Endothelial cell of umbilical vein (primary cell): Measurements from ENCODE around the gene CNTFR. TPM values are rescaled to one million over a fixed set of nuclear protein-coding genes. Genes with fewer than 3 reads are reported as not detected.

Experiments used
- BruUV-seq: library from RNA; stranded (reverse); fragments of 400-500 nt; replicated peaks from 2 replicates; lab custom pipeline; 2021; lab: Mats Ljungman, UMichigan
- CTCF ChIA-PET: fragments of 300-600, 350-600 bp; sonication (Branson Sonifier 250); formaldehyde crosslinking; loops from one replicate; lab custom pipeline; 2021; ENCODE audit warnings: antibody characterized with exemption, inconsistent platforms; lab: Charles Lee
- POLR2A ChIA-PET: fragments of 300-600, 350-600 bp; sonication (Branson Sonifier 250); formaldehyde crosslinking; loops from one replicate; lab custom pipeline; 2021; ENCODE audit warnings: antibody characterized with exemption, inconsistent platforms; lab: Charles Lee
- DNase-seq: peaks from one replicate; pipeline ENCODE4 v3.0.0-alpha.2; 2011; ENCODE audit warnings: low read depth, low spot score
- FAIRE-seq: peaks from 2 replicates; lab custom pipeline; 2011; peaks lifted over from hg19 to GRCh38; lab: Jason Lieb, UNC
- H2AFZ ChIP-seq: 2 replicates; pipeline ENCODE4 v1.6.0; 2012; ENCODE audit warnings: low read depth, low read length, control low read depth, inconsistent platforms
- H3K27ac ChIP-seq: 2 replicates; pipeline ENCODE4 v1.5.1; 2011; ENCODE audit warnings: low read depth, mild to moderate bottlenecking, control low read depth, low read length, moderate library complexity; ENCODE audit not compliant: insufficient read depth
- H3K27me3 ChIP-seq, 2 experiments: 2 replicates each; pipeline versions ENCODE4 v1.6.0 to v1.6.1; 2011; ENCODE audit warnings: low read length in 2 of 2, mixed read lengths in 1 of 2; ENCODE audit not compliant: control insufficient read depth in 2 of 2, insufficient read depth in 2 of 2
- H3K36me3 ChIP-seq, 2 experiments: 2 replicates in 1 of 2; 3 replicates in 1 of 2; pipeline ENCODE4 v1.5.1; 2011; ENCODE audit warnings: low read length in 2 of 2, mild to moderate bottlenecking in 1 of 2, moderate library complexity in 1 of 2; ENCODE audit not compliant: control insufficient read depth in 2 of 2, insufficient read depth in 2 of 2; ENCODE audit errors: extremely low read depth in 1 of 2
- H3K4me1 ChIP-seq: 3 replicates; pipeline ENCODE4 v1.5.1; 2011; ENCODE audit warnings: mild to moderate bottlenecking, low read length; ENCODE audit not compliant: control insufficient read depth, insufficient read depth; ENCODE audit errors: extremely low read depth
- H3K4me2 ChIP-seq: 2 replicates; pipeline ENCODE4 v1.6.1; 2011; ENCODE audit warnings: low read length, control low read depth, mixed read lengths; ENCODE audit not compliant: insufficient read depth
- H3K4me3 ChIP-seq, 3 experiments: fragments of 200-600 bp in 1 of 3; sonication (generic), shearing (Covaris generic) in 1 of 3; replicated peaks in 1 of 3; 2 replicates each; pipeline ENCODE4 v1.5.1; 2011 to 2016; ENCODE audit warnings: control low read depth in 3 of 3, low read length in 3 of 3, mild to moderate bottlenecking in 2 of 3, inconsistent platforms in 1 of 3, low read depth in 1 of 3, moderate library complexity in 1 of 3; ENCODE audit not compliant: insufficient read depth in 1 of 3
- H3K79me2 ChIP-seq: 2 replicates; pipeline ENCODE4 v1.6.0; 2012; ENCODE audit warnings: low read length, inconsistent platforms; ENCODE audit not compliant: control insufficient read depth, insufficient read depth
- H3K9ac ChIP-seq: replicated peaks from 2 replicates; pipeline ENCODE3; 2011; ENCODE audit warnings: low read length, control low read depth; ENCODE audit not compliant: insufficient read depth; ENCODE audit errors: extremely low read depth
- H3K9me1 ChIP-seq: replicated peaks from 3 replicates; pipeline ENCODE4 v1.6.0; 2011; ENCODE audit warnings: mild to moderate bottlenecking, low read length; ENCODE audit not compliant: control insufficient read depth, insufficient read depth; ENCODE audit errors: extremely low read depth
- H3K9me3 ChIP-seq: replicated peaks from 2 replicates; pipeline ENCODE4 v1.5.1; 2012; ENCODE audit warnings: low read length, inconsistent platforms; ENCODE audit not compliant: control insufficient read depth, insufficient read depth
- H4K20me1 ChIP-seq: replicated peaks from 2 replicates; pipeline ENCODE3; 2011; ENCODE audit warnings: mild to moderate bottlenecking, low read length; ENCODE audit not compliant: control insufficient read depth, insufficient read depth; ENCODE audit errors: extremely low read depth
- EZH2 ChIP-seq: IDR thresholded peaks from 2 replicates; pipeline ENCODE4 v1.6.1; 2012; ENCODE audit warnings: borderline replicate concordance, low read depth, mild to moderate bottlenecking, moderate library complexity, low read length, inconsistent platforms; ENCODE audit not compliant: severe bottlenecking
- FOS ChIP-seq: IDR thresholded peaks from 2 replicates; pipeline ENCODE4 v1.6.1; 2011; ENCODE audit warnings: mild to moderate bottlenecking, low read length, moderate library complexity, borderline replicate concordance; ENCODE audit not compliant: insufficient read depth
- GATA2 ChIP-seq: IDR thresholded peaks from 2 replicates; pipeline ENCODE4 v1.7.0; 2011; ENCODE audit warnings: low read depth, mild to moderate bottlenecking, moderate library complexity, mixed read lengths, low read length; ENCODE audit not compliant: insufficient read length, insufficient read depth
- JUN ChIP-seq: IDR thresholded peaks from 2 replicates; pipeline ENCODE4 v1.6.1; 2011; ENCODE audit warnings: borderline replicate concordance, low read depth; ENCODE audit not compliant: insufficient read length, insufficient read depth
- MYC ChIP-seq: IDR thresholded peaks from one replicate; pipeline ENCODE4 v1.6.1; 2011; ENCODE audit warnings: mild to moderate bottlenecking, low read depth, low read length
- POLR2A ChIP-seq: IDR thresholded peaks from 2 replicates; pipeline ENCODE4 v1.6.1; 2012; ENCODE audit warnings: low read depth, mild to moderate bottlenecking, control low read depth, low read length
- POLR2AphosphoS5 ChIP-seq: IDR thresholded peaks from 2 replicates; pipeline ENCODE4 v1.6.1; 2012; ENCODE audit warnings: low read depth, mild to moderate bottlenecking, control low read depth, low read length, moderate library complexity; ENCODE audit not compliant: insufficient read depth
- dilution Hi-C: fragments of 300-500 bp; cut with MboI; formaldehyde crosslinking; loops from one replicate; pipeline ENCODE4 v1.15.0; 2019; ENCODE audit warnings: low sequenced_read_pairs; ENCODE audit not compliant: extremely low pct_ligation_motif_present
- intact Hi-C: fragments of 100-400 bp; cut with micrococcal nuclease; formaldehyde crosslinking; loops from one replicate; pipeline ENCODE4 v1.10.0; 2022
- polyA plus RNA-seq, 4 experiments: library from polyadenylated mRNA; depleted of rRNA in 3 of 4; stranded (reverse) in 3 of 4; unstranded in 1 of 4; fragments of >200 nt; gene quantifications; 2 replicates each; pipeline versions ENCODE4 v1.2.1 to v1.2.3, GENCODE V29; 2011 to 2012; ENCODE audit warnings: missing spikeins in 1 of 4
- total RNA-seq: library from RNA; stranded (reverse); gene quantifications from 2 replicates; pipeline ENCODE4 v1.2.3, GENCODE V29; 2021
- TF ChIP-seq, protein P1 (sequence below): IDR thresholded peaks from 2 replicates; pipeline ENCODE4 v1.6.1; 2011; ENCODE audit not compliant: insufficient read depth, insufficient read length
- TF ChIP-seq, protein P2 (sequence below), 2 donors: IDR thresholded peaks; 1 replicate in 1 of 2; 2 replicates in 1 of 2; pipeline ENCODE4 v1.5.1; 2011; ENCODE audit warnings: low read length in 2 of 2, mild to moderate bottlenecking in 2 of 2, moderate library complexity in 2 of 2, control low read depth in 1 of 2, inconsistent platforms in 1 of 2, low read depth in 1 of 2; ENCODE audit not compliant: insufficient read depth in 1 of 2; ENCODE audit errors: extremely low read depth in 1 of 2

CNTFR gene
- total and polyA plus RNA-seq, 2 donors (not counting 3 experiments of a cell fraction or from before 2014, with no cell fraction given): not detected

DNA sequence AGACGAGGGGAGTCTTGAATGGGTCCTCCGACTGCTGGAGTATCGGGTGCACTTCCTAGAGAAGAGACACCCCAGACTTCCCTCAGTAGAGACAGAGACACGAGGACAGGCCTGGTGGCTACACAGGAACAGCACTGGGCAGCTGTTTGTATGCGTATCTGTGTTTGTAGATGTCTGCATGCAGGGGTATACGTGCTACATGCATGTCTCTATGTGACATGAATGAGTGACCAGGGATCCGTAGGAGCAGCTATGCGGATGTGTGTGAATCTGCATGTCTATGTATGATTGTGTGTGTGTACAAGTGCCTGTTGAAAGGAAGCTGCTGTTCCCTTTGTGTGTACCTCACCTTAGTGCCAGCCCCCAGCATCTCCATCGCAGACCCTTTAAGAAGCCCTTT is 31.2 kb downstream of the CNTFR start:
- no peak overlapping the region for H3K27ac ChIP-seq
- no peak for FAIRE-seq
- H3K9me3 ChIP-seq: no peaks in the 10 kb centered on the region
- no peaks in the 10 kb centered on the region for H3K9me1 ChIP-seq
- ChIA-PET POLR2A (no interaction called here), CTCF (interaction anchor here (1.1 to 2.3 kb wide), 3 partner anchors 11 to 155 kb away, joined by 3 to 12 read pairs (median 10); no protein-coding TSS in a partner anchor)
- TF ChIP-seq GATA2 (no peak), JUN (no peak), EZH2 (no peak), POLR2AphosphoS5 (no peak), POLR2A (no peak), FOS (no peak), MYC (no peak)
- TF ChIP-seq, protein P1, sequence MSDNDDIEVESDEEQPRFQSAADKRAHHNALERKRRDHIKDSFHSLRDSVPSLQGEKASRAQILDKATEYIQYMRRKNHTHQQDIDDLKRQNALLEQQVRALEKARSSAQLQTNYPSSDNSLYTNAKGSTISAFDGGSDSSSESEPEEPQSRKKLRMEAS: no peak
- TF ChIP-seq, protein P2, sequence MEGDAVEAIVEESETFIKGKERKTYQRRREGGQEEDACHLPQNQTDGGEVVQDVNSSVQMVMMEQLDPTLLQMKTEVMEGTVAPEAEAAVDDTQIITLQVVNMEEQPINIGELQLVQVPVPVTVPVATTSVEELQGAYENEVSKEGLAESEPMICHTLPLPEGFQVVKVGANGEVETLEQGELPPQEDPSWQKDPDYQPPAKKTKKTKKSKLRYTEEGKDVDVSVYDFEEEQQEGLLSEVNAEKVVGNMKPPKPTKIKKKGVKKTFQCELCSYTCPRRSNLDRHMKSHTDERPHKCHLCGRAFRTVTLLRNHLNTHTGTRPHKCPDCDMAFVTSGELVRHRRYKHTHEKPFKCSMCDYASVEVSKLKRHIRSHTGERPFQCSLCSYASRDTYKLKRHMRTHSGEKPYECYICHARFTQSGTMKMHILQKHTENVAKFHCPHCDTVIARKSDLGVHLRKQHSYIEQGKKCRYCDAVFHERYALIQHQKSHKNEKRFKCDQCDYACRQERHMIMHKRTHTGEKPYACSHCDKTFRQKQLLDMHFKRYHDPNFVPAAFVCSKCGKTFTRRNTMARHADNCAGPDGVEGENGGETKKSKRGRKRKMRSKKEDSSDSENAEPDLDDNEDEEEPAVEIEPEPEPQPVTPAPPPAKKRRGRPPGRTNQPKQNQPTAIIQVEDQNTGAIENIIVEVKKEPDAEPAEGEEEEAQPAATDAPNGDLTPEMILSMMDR (IDR thresholded peaks at IDR 0.05; ENCODE audit: extremely low read depth in 1 of 2, insufficient read depth in 1 of 2, low read depth in 1 of 2, low read length in 2 of 2): no peak
- H3K27me3 ChIP-seq: peaks cover 15 to 29% of the 10 kb centered on the region in 2 experiments
- no TSS peak for BruUV-seq
- H3K4me2 ChIP-seq: no peak overlapping the region
- intact Hi-C loops (no loop called here), dilution Hi-C loops (no loop called here)
- DNase-seq: no peak
- no peaks in the 10 kb centered on the region for H3K36me3 ChIP-seq
- no peaks in the 10 kb centered on the region for H3K79me2 ChIP-seq
- H3K4me3 ChIP-seq: no peak overlapping the region
- no peak overlapping the region for H3K9ac ChIP-seq
- no peaks in the 10 kb centered on the region for H3K4me1 ChIP-seq
- H4K20me1 ChIP-seq: no peaks in the 10 kb centered on the region
- H2AFZ ChIP-seq: no peak overlapping the region
